H1 (cell line): ENCODE measurements around the gene NEU2.

ENCODE experiments used
- BCL11A ChIP-seq, 2 experiments: IDR thresholded peaks; one replicate each; pipeline ENCODE4 v1.6.1; 2011; ENCODE audit warnings: low read depth in 2 of 2, low read length in 2 of 2, mild to moderate bottlenecking in 2 of 2
- EGR1 ChIP-seq: IDR thresholded peaks from 2 replicates; pipeline ENCODE4 v1.6.1; 2011; ENCODE audit warnings: low read depth, low read length, borderline replicate concordance
- EP300 ChIP-seq, 2 experiments: IDR thresholded peaks; 1 replicate in 1 of 2; 2 replicates in 1 of 2; pipeline ENCODE4 v1.6.1; 2011 to 2012; ENCODE audit warnings: low read depth in 2 of 2, low read length in 2 of 2, mild to moderate bottlenecking in 2 of 2, borderline replicate concordance in 1 of 2, inconsistent platforms in 1 of 2, moderate library complexity in 1 of 2
- KDM1A ChIP-seq: fragments of 200-600, 300-600 bp; sonication (generic); IDR thresholded peaks from 2 replicates; pipeline ENCODE4 v1.7.1; 2016; ENCODE audit warnings: mild to moderate bottlenecking, low read length, borderline replicate concordance
- POLR2A ChIP-seq, 2 experiments: IDR thresholded peaks; 1 replicate in 1 of 2; 2 replicates in 1 of 2; pipeline ENCODE4 v1.6.1; 2011; ENCODE audit warnings: low read depth in 2 of 2, low read length in 2 of 2, mild to moderate bottlenecking in 2 of 2; ENCODE audit errors: control extremely low read depth in 1 of 2
- POLR2AphosphoS5 ChIP-seq: IDR thresholded peaks from 2 replicates; pipeline ENCODE4 v1.6.1; 2011; ENCODE audit warnings: low read depth, low read length
- RAD21 ChIP-seq, 2 experiments: IDR thresholded peaks in 1 of 2; conservative IDR thresholded peaks in 1 of 2; 2 replicates each; pipeline ENCODE4 v1.6.1; 2011; ENCODE audit warnings: low read depth in 2 of 2, low read length in 2 of 2, improper control_type of control experiment in 1 of 2, inconsistent platforms in 1 of 2, mild to moderate bottlenecking in 1 of 2, moderate library complexity in 1 of 2
- RFX5 ChIP-seq: IDR thresholded peaks from 2 replicates; pipeline ENCODE4 v1.6.1; 2011; ENCODE audit warnings: low read depth, low read length, improper control_type of control experiment, borderline replicate concordance
- RNF2 ChIP-seq: fragments of 200-900, 300-1000 bp; sonication (generic); IDR thresholded peaks from 2 replicates; pipeline ENCODE4 v1.7.1; 2016; ENCODE audit warnings: borderline replicate concordance, low read depth, mild to moderate bottlenecking, antibody characterized with exemption, low read length; ENCODE audit not compliant: poor library complexity, severe bottlenecking; ENCODE audit errors: missing control alignments
- ZNF274 ChIP-seq: IDR thresholded peaks from 2 replicates; pipeline ENCODE4 v1.7.0; 2012; ENCODE audit warnings: low read length, borderline replicate concordance; ENCODE audit errors: extremely low read depth
- TF ChIP-seq, protein P1 (sequence below), 3 experiments: IDR thresholded peaks; 1 replicate in 2 of 3; 2 replicates in 1 of 3; pipeline versions ENCODE4 v1.5.1 to v1.6.1; 2011; ENCODE audit warnings: low read length in 3 of 3, mild to moderate bottlenecking in 3 of 3, inconsistent platforms in 2 of 3, low read depth in 1 of 3, moderate library complexity in 1 of 3; ENCODE audit not compliant: insufficient read depth in 1 of 3; ENCODE audit errors: control extremely low read depth in 1 of 3
- TF ChIP-seq, protein P2 (sequence below): IDR thresholded peaks from 2 replicates; pipeline ENCODE4 v1.6.1; 2011; ENCODE audit warnings: low read depth, mild to moderate bottlenecking, low read length; ENCODE audit not compliant: insufficient read depth
- TF ChIP-seq, protein P3 (sequence below): IDR thresholded peaks from 2 replicates; pipeline ENCODE4 v1.6.1; 2011; ENCODE audit warnings: low read length, improper control_type of control experiment

GRCh38 chr2:233080836-233081229, 48.4 kb downstream of the NEU2 start:
- TF ChIP-seq POLR2A (IDR thresholded peaks at IDR 0.05; ENCODE audit: control extremely low read depth in 1 of 2, low read depth in 2 of 2, low read length in 2 of 2) (no peak), RNF2 (no peak), BCL11A (IDR thresholded peaks at IDR 0.05; ENCODE audit: low read depth in 2 of 2, low read length in 2 of 2) (no peak), EP300 (IDR thresholded peaks at IDR 0.05; ENCODE audit: borderline replicate concordance in 1 of 2, low read depth in 2 of 2, low read length in 2 of 2) (no peak), ZNF274 (no peak), KDM1A (no peak), POLR2AphosphoS5 (no peak), RAD21 (IDR thresholded peaks at IDR 0.05 in 1 of 2, conservative IDR thresholded peaks at IDR 0.05 in 1 of 2; ENCODE audit: low read depth in 2 of 2, low read length in 2 of 2) (no peak), EGR1 (no peak), RFX5 (no peak)
- TF ChIP-seq, protein P1, sequence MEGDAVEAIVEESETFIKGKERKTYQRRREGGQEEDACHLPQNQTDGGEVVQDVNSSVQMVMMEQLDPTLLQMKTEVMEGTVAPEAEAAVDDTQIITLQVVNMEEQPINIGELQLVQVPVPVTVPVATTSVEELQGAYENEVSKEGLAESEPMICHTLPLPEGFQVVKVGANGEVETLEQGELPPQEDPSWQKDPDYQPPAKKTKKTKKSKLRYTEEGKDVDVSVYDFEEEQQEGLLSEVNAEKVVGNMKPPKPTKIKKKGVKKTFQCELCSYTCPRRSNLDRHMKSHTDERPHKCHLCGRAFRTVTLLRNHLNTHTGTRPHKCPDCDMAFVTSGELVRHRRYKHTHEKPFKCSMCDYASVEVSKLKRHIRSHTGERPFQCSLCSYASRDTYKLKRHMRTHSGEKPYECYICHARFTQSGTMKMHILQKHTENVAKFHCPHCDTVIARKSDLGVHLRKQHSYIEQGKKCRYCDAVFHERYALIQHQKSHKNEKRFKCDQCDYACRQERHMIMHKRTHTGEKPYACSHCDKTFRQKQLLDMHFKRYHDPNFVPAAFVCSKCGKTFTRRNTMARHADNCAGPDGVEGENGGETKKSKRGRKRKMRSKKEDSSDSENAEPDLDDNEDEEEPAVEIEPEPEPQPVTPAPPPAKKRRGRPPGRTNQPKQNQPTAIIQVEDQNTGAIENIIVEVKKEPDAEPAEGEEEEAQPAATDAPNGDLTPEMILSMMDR (IDR thresholded peaks at IDR 0.05; ENCODE audit: control extremely low read depth in 1 of 3, insufficient read depth in 1 of 3, low read depth in 1 of 3, low read length in 3 of 3): no peak
- TF ChIP-seq, protein P2, sequence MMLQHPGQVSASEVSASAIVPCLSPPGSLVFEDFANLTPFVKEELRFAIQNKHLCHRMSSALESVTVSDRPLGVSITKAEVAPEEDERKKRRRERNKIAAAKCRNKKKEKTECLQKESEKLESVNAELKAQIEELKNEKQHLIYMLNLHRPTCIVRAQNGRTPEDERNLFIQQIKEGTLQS: no peak
- TF ChIP-seq, protein P3, sequence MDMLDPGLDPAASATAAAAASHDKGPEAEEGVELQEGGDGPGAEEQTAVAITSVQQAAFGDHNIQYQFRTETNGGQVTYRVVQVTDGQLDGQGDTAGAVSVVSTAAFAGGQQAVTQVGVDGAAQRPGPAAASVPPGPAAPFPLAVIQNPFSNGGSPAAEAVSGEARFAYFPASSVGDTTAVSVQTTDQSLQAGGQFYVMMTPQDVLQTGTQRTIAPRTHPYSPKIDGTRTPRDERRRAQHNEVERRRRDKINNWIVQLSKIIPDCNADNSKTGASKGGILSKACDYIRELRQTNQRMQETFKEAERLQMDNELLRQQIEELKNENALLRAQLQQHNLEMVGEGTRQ: no peak
